HG03066 (cell line): ENCODE data around the gene CHCHD1.
"Not testable (repeated sequence)": the region's sequence is repeated elsewhere in the genome, so short reads cannot be mapped to it uniquely, and the experiment has no call there.

Experiments used
- ATAC-seq: cut with Tn5 transposase; IDR thresholded peaks from one replicate; pipeline ENCODE4 v1.9.1; 2021; ENCODE audit warnings: low read depth; ENCODE audit not compliant: unreplicated experiment

CHCHD1 gene

GRCh38 chr10:73809061-73809818, 27.4 kb downstream of the CHCHD1 start:
- no peak for ATAC-seq

GRCh38 chr10:73810358-73810734, 28.5 kb downstream of the CHCHD1 start:
- ATAC-seq = no peak

- peak; percentile 43 for ATAC-seq
Measured at GRCh38 chr10:73810735-73811465, 29.1 kb downstream of the CHCHD1 start.

- ATAC-seq = no peak
Measured at GRCh38 chr10:73812657-73813056, 30.8 kb downstream of the CHCHD1 start.

- ATAC-seq = no peak
Measured at GRCh38 chr10:73813333-73813732, 31.5 kb downstream of the CHCHD1 start.

GRCh38 chr10:73814276-73814895, 32.5 kb downstream of the CHCHD1 start:
- ATAC-seq = no peak

- ATAC-seq = no peak
Measured at GRCh38 chr10:73814896-73815718, 33.3 kb downstream of the CHCHD1 start.

- ATAC-seq = no peak
Measured at GRCh38 chr10:73815719-73816030, 33.8 kb downstream of the CHCHD1 start.

GRCh38 chr10:73816917-73817729, 35.3 kb downstream of the CHCHD1 start:
- no peak for ATAC-seq

GRCh38 chr10:73817826-73818225, 36.0 kb downstream of the CHCHD1 start:
- ATAC-seq = no peak

- ATAC-seq = no peak
Measured at GRCh38 chr10:73818402-73818801, 36.6 kb downstream of the CHCHD1 start.

GRCh38 chr10:73819081-73819480, 37.2 kb downstream of the CHCHD1 start:
- ATAC-seq = no peak

- ATAC-seq = no peak
Measured at GRCh38 chr10:73819513-73820093, 37.8 kb downstream of the CHCHD1 start.

- no peak for ATAC-seq
Measured at GRCh38 chr10:73823391-73823790, 41.5 kb downstream of the CHCHD1 start.

- ATAC-seq = no peak
Measured at GRCh38 chr10:73824146-73824725, 42.4 kb downstream of the CHCHD1 start.

- no peak for ATAC-seq
Measured at GRCh38 chr10:73827346-73828089, 45.7 kb downstream of the CHCHD1 start.

- no peak for ATAC-seq
Measured at GRCh38 chr10:73828161-73828560, 46.3 kb downstream of the CHCHD1 start.

- not testable (repeated sequence) for ATAC-seq
Measured at GRCh38 chr10:73829090-73829489, 47.2 kb downstream of the CHCHD1 start.
